Stimulated activated CD8-positive, alpha-beta memory T cell treated with anti-CD3 and anti-CD28 coated beads, Interleukin-15, amount 100 ng/mL, for 48 hours (primary cell): ENCODE results near the gene NRARP.

Source experiments
- DNase-seq, 2 donors: peaks; one replicate each; pipeline ENCODE4 v3.0.0-alpha.2; 2020; ENCODE audit warnings: low read depth in 2 of 2

The NRARP gene

DNA sequence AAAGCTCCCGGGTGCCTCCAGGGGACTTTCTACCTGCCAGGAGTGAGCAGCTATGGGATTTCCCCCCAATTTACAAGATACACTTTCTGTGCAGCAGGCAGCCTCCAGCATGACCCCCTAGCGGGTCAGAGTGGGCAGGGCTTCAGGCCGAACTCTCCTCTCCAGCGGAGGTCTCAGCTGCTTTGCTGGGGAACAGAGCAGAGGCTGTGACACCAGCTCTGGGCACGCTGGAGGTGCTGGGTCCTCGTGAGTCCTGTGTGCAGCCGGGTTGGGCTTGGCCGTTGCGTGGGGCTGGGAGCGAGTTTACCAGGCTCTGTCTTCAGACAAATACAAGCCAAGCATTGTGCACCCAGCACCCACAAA lies 2.9 kb downstream of the NRARP start:
- DNase-seq, result no peak

DNA sequence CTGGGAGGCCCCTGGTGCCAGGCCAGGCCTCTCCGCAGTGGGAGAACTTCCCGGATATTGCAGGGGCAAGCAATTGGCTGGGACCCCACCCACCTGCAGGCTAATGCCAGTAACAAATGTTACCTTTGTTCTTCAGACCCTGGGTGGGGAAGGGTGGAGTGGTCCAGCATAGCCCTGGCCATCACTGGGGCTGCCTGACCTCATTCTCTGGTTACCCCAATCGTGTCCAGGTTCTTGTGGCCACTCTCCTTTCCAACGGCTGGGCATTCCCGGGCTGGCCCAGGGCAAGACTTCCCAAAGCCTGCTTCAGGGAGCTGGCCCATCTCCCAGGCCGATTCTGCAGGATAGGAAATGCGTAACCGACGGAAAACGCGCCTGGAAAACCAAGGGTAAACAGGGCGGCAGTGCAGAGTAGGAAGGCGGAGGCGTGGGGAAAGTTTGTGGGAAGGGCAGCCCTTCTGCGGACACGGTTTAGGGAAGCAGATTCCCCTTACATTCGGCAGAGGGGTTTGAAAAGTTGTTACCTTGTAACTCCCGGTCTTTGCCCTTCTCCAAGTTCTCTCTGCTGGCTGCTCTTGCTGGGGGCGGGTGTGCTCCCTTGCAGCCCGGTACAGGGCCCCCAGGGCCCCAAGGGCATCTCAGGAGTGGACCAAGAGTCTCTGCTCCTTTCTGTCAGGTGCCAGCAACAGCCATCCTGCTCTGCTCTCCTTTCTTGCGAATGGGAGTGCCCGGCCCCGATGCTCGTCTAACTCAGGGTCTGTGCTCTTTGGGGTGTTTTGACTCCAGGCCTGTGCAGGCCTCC lies 3.5 kb downstream of the NRARP start:
- no peak for DNase-seq

DNA sequence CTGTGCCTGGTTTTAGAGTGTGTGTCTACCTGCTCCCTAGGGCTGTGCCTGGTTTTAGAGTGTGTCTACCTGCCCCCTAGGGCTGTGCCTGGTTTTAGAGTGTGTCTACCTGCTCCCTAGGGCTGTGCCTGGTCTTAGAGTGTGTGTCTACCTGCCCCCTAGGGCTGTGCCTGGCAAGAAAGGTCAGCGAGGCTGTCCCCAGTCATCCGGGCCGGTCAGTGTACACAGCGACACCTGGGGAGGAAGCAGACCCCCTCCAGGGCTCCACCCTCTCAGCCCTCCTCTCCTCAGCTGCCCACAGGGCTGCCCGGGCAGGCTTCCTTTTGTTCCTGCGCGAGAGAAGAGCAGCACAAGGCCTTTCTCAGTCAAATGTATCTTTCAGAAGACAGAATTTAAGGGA lies 4.1 kb downstream of the NRARP start:
- DNase-seq, result no peak

DNA sequence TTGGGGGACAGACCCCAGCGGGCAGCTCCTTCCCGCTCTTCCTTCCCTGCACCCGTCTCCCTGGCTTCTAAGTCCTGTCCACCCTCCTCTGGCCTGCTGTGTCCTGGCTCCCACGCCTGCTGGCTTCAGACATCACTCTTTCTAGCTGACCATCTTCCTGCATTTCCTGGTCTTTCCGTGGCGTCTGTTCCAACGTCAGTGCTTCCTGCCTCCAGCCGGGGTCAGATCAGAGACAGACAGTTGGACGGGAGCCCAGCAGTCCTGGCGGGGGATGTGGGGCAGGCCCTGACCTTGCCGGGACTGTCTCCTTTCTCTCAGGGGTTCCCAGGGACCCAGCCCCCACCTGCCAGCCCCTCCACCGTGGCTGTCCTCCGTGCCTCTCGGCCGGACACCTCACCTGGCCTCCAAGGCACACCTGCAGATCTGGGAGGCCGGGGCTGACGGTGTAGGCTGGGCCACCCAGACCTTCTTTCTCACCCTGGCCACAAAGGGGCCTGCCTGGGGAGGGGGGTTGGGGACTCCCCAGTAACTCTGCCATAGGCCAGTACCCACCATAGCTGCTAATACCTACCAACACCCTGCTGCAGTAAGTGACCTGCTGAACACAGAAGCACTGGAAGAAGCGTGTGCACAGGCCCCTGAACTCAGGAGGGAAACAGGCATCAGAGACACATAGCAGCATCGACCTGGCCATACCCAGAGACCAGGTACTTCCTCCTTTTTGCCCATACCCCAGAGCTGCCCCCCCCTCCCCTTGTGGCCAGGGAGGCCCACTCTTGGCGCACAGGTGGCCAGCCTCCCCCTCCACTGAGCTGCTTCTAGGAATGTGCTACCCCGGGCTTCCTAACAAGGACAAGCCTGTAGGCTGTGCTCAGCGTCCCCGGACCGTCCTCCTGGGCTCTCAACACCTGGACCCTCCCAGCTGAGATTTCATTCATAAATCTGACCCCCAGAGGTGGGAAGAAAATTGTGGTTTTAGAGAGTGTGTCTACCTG lies 5.1 kb downstream of the NRARP start:
- DNase-seq, result no peak

DNA sequence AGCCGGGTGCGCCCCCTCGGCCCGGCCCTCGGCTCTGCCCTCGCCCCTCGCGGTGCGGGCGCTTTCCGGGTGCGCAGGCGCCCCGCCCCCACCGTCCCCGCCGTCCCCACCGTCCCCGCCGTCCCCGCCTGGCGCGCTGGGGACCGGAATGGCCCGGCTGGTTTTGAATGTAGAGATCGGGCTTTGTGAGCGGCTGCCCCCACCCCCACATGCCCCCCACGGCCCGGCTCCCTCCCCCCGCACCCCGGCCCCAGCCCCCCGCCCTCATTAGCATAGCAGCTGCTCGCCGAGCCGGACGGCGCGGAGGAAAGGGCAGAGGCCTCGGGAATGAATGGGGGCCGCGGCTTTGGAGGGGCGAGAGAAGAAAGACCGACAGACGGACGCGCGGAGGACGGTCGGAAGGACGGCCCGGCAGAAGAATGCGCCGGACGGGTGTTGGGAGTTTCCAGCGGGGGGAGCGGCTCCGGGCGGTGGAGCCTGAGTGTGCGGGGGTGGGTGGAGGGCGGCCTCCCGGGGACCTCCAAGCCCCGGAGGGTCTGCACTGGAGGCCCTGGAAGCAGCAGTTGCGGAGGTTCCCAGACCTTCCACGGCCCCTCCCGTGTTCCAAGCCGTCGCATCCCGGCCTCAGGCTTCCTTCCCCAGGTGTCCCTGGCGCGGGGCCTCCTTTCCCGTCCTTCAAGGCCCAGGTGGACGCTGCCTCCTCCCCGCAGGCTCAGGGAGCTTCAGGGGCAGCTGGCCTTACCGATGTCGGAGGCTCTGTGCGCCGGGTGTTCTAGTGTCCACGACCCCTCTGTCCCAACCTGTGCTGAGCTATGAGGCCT lies 6.0 kb downstream of the NRARP start:
- DNase-seq, result no peak

DNA sequence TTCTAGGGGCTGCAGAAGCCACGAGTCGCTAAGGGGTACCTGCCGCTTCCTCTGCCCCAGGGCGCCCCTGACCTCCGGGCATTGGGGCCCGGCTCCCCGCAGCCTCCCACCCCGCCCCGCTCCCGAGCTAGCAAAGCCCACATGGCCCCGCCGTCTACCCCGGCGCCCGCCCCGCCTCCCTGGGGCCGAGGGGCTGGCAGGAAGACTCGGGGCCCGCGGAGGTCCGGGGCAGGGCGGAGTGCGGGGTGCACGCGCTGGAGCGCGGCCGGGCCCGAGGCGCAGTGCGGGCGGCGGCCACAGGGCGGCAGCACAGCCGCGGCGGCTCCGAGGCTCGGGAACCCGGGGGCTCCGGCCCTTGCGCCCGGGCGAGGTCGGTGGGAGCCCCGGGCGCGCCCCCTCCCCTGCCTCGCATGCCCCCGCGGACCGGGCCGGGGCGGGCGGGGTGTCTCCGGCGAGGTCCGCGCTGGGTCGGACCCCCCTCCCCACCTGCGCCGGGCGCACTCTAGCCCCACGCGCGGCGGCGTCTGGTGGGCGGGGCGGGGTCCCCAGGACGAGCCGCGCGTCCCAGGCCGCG lies 6.7 kb downstream of the NRARP start:
- DNase-seq, result peak in 1 of 2 donors; percentile 46

DNA sequence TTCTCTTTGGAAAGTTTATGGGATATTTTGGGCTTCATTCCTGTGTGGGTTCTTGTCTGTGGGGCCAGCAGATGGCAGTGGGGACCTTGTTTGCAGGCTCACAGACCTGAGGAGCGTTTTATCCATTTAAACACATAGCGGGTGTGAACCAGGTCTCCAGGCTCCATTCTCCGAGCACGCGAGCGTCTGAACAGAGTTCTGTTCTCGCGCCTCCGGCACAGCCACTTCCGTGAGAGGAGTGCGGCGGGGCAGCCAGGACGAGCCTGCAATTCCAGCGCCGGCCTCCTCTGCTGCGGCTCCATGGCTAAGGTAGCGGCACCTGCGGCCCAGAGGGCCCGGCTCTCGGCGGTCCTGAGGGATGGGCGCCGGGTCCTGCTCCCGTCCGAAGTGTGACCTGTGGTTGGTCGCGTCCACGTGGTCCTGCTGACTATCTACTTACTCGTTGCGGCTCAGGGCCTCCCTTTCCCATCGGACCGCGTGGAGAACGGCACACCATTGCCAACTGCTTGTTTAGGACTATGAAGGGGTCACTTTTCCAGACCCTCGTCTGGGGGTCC lies 7.3 kb downstream of the NRARP start:
- no peak for DNase-seq

DNA sequence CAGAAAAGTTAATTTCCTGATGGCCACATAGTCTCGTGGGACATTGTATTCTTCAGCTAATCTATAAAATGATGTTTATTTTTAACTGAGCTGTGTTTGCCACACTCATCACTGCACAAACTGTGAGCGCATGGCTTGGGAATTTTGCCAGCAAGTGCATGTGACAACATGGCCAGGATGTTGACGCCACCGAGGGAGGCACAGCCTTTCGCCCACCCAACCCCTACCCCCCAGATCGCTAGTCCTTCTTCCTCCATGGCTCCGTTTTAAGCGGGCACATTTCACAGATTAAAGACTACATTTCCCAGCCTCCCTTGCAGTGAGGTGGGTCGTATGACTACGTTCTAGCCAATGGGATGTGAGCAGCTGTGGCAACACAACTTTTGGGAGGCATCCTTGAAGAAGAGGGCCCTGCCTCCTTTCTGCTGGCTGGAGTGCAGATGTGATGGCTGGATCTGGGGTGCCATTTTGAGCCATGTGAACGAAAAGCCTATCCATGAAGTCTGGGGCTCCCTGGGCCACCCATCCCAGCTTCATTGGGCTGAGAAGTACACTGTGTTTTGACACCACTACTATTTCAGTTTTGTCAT lies 7.9 kb downstream of the NRARP start:
- DNase-seq, result no peak

DNA sequence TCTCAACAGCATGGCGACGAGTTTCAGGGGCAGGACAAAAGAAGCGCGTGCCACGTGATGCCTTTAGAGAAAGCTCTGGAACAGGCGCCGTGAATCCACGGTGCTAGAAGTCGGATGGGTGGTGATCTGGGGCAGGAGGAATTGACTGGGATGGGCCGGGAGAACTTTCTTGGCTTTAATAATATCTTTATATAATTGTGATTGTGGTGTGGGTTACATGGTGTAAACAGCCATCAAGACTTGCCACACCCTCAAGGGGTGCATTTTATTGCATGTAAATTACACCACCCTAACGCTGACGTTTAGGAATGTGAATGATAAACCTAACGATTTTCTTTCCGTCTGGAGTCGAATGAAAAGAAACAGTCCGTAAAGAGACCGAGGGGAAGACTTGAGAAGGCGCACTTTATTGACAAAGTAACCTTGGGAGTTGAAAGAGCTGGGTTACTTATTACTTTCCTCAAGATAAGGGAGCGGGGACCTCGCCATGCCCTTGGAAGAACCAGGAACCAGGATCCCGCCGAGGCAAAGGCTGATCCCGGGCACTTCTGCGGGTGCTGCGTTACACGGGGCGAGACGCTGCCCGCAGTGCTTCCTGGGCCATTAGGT lies 8.5 kb downstream of the NRARP start:
- no peak for DNase-seq

DNA sequence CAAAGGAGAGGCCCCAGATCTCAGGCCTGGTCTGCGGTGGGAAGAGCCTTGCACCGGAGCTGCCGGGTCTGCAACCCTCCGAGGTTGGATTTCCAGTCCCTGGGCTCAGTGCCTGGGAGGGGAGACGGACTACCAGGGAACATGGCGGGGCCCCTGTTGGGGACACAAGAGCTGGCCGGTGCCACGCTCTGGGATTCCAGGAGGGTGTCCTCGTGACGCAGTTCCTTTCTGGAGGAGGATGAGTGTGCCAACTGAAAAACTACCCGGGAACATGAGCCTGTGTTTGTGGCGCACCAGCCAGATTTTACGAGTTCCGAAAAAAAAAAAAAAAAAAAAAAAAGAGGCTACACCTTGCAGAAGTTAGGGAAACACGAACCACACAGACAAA lies 9.0 kb downstream of the NRARP start:
- no peak for DNase-seq

DNA sequence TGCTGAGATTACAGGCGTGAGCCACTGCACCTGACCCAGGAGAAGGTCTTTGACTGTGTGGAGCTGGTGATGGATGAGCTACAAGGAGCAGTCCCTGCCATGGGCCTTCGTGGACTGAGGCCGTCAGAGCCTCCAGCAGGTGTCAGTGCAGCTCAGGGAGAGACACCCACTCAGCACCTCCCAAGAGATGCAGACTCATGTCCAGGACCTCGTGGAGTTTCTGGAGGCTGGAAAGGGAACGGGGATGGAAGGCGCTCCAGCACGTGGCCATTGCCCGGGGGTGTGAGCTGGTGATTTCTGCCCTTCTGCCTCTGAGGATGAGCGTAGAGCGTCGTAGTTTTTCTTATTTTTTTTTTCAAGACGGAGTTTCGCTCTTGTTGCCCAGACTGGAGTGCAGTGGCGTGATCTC lies 15.1 kb downstream of the NRARP start:
- DNase-seq, result no peak

DNA sequence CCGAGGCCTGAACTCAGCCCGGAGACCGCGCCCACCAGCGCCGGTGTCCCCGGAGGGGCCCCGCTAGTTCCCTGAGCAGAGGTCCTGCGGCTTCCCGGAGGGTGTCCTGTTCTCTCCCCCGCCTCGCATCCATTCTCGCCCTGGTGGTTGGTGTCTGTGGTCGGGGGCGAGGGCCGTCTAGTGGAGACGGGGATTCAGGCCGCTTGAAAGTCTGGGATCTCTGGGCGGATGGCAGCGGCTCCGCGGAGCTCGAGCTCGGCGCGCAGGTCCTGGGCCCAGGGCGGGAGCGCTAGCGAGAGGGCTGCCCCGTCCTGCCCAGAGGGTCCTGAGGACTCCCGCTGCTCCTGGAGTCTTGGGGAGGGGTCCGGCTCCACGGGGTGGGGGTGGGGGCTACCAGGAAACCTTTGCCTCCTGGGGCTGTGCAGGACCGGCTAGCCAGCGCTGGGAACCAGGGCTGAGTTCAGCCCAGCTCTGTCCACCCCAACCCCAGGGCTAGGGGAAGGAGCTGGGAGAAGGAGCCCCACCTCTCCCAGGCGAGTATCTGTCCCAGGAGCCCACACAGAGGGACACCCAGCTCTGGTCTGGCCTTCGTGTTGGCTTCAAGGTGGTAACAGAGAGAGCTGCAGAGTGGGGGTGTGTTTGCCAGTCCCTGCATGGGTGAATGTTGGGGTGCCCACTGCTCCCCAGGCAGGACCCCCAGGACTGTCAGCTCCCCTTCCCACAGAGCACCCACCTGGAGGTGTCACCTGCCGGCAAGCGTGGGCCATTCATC lies 20.5 kb downstream of the NRARP start:
- DNase-seq, result no peak

DNA sequence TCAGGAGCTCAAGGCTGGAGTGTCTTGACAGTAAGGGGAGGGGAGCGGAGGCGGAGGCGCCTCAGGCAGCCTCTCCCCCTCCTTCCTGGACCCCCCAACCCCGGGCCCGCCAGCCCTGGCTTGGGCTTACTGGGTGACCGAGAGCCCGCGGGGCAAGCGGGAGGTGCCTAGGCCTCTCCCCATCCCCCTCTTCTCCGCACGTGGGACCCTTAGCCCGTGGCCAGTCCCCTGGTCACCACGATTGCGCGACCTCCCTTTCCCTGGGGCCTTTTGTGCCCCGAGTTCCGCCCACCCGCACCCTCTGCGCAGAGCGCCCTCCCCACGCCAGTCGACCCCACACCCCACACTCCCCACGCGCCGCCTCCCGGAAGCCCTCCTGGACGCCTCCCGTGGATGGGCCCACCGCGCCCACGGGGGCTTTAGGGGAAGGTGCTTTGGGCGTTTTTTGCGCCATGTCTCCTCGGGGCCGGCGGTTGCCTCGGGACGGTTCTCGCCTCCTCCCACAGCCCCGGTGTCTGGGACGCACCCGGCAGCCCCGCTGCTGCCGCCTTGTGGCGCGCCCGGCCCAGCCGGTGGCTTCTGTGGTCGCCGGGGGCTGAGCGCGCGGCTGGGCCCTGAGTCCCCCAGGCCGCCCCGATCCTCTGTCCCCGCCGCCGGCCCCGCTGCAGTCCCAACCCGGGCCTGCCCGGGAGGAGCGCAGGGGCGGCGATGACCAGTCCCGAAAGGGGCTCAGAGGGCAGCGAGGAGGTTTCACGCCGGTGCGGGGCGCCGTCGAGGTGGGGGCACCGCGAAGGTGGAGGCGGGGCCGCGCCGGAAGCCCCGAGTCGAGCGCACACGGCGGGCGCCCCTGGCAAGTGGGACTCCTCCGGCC lies 21.4 kb downstream of the NRARP start:
- no peak for DNase-seq

DNA sequence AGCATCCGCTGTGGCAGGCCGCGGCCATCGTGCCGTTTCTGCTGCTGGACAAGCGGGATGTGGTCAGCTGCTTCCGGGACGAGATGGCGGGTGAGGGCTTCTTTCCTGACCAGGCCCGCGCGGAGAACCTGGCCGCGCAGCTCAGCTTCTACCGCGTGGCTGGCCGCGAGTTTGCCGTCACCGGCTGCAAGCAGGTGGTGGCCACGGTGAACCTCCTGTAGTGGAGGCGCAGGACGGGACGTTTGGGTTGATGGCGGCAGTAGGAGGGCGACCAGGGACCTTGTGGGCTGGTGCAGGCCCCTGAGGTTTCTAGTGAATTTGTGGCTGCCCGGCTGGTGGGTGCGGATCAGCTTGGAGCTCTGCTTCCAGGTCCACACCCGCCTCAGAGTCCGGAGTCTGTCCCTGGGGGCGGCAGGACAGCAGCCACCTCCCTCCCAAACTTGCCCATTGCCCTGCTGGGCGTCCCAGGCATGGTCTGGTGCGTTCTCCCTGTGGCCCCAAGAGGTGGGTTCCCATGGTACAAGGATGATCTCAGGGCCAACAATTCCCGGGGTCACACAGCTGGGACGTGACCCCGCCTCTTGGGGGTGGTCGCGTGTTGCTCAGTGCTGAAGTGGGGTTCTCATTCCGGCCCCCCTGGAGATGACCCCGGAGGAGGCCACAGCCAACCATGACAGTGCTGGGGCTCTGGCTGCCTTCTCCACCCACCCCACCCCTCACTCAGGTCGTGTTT lies 22.2 kb downstream of the NRARP start:
- DNase-seq, result no peak

DNA sequence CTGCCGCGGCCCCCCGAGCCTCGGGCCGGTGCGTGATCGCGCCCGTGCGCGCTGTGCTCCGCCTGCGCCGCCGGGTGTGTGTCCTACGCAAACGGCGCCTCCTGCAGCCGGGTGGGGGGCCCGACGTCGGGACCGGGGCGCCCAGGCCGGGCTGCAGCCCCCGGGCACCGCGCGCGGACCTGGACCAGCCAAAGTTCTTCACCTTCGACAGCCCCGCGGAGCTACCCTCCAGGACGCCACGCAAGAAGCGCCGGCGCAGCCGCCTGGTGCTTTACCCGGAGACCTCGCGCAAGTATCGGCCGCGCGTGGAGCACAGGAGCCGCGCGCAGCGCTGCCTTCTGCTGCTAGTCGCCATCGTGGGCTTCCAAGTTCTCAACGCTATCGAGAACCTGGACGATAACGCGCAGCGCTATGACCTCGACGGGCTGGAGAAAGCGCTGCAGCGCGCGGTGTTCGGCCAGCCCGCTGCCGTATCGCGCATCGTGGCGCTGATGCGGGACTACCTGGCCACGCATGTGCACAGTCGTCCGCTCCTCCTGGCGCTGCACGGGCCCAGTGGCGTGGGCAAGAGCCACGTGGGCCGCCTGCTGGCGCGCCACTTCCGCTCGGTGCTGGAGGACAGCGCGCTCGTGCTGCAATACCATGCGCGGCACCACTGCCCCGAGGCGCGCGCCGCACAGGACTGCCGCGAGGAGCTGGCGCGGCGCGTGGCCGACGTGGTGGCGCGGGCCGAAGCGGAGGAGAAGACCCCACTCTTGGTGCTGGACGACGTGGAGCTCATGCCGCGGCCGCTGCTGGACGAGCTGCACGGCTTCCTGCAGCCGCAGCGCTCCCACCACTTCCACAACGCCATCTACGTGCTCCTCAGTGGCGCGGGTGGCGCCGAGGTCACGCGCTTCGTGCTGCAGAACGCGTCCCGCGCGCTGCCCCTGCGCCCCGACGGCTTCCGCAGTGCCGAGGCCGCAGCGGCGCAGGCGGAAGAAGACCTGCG lies 23.1 kb downstream of the NRARP start:
- DNase-seq, result no peak

DNA sequence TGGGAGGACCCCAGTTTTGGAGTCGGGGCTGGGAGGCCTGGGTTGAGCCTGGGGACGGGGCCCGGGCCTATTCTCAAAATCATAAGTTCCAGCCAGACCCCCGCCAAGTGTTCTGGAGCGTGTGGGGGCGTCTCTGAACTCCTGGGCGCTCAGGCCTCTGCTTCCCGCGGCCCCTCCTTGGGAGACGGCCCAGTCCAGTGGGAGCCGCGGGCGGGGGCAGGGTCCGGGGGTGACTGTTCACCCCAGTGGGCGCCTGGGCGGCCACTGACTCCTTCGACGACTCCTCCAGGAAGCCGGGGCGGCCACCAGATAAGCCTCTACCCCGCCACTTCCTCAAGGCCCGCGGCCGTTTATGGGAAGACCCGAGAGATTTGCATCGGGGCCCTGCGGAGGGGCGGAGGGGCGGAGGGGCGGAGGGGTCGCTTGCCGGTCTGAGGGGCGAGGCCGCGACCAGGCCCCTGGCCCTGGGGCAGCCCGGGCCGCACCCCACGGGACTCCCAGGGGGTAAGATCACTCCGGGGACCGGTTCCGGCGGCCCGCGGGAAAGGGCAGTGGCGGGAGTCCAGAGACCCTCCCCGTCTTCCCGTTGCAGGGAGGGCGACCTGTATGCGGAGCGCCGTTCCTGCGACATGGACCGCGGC lies 23.9 kb downstream of the NRARP start:
- DNase-seq, result no peak
